A549 (cell line): ENCODE data around the gene SMG5. TPM values are rescaled to one million over a fixed set of nuclear protein-coding genes. Genes with fewer than 3 reads are reported as not detected.

ENCODE experiments used
- ATAC-seq, 2 experiments: fragments of 200-7000 bp in 1 of 2; fragments of >200 bp in 1 of 2; cut with Nextera tagmentation in 1 of 2; cut with Tn5 transposase in 1 of 2; 3 replicates each; pipeline versions ENCODE4 v1.8.0 to v1.9.1; 2018 to 2020; ENCODE audit warnings: mild to moderate bottlenecking in 1 of 2, moderate library complexity in 1 of 2
- CTCF ChIA-PET: fragments of 300-600 bp; sonication (Branson Sonifier 250); formaldehyde crosslinking; extraction: SDS; loops from one replicate; lab custom pipeline; 2021; ENCODE audit warnings: antibody characterized with exemption, inconsistent platforms; lab: Yijun Ruan, JAX
- POLR2A ChIA-PET: fragments of 350-600 bp; formaldehyde crosslinking; extraction: SDS; loops from one replicate; lab custom pipeline; 2021; ENCODE audit warnings: antibody characterized with exemption, inconsistent platforms; lab: Yijun Ruan, JAX
- DNase-seq, 2 experiments: peaks; one replicate each; pipeline versions ENCODE4 v3.0.0 to v3.0.0-alpha.2; 2011 to 2016; ENCODE audit warnings: low read depth in 1 of 2, low spot score in 1 of 2
- FAIRE-seq: peaks from 2 replicates; lab custom pipeline; 2011; peaks lifted over from hg19 to GRCh38; lab: Jason Lieb, UNC
- H3K27ac ChIP-seq, 2 experiments: fragments of >200 bp; sonication (Bioruptor Twin); formaldehyde crosslinking; 3 replicates each; pipeline ENCODE4 v1.5.1; 2016 to 2017
- H3K4me1 ChIP-seq: fragments of >200 bp; sonication (Bioruptor Twin); formaldehyde crosslinking; 3 replicates; pipeline ENCODE4 v1.6.1; 2016
- H3K4me2 ChIP-seq: fragments of >200 bp; sonication (Bioruptor Twin); formaldehyde crosslinking; 3 replicates; pipeline ENCODE4 v1.6.1; 2016
- H3K4me3 ChIP-seq: fragments of >200 bp; sonication (Bioruptor Twin); formaldehyde crosslinking; 3 replicates; pipeline ENCODE4 v1.5.1; 2016
- H3K9me3 ChIP-seq: fragments of >200 bp; sonication (Bioruptor Twin); formaldehyde crosslinking; 3 replicates; pipeline ENCODE4 v1.6.1; 2016
- CEBPB ChIP-seq, 2 experiments: fragments of >200 bp in 1 of 2; sonication (Bioruptor Twin) in 1 of 2; formaldehyde crosslinking in 1 of 2; IDR thresholded peaks; 2 replicates each; pipeline ENCODE4 v1.6.1; 2012 to 2016
- CHD2 ChIP-seq: fragments of 150-350 bp; IDR thresholded peaks from 2 replicates; pipeline ENCODE4 v1.6.1; 2014; ENCODE audit warnings: low read length; ENCODE audit not compliant: partially characterized antibody
- EHF ChIP-seq: fragments of 250-450 bp; sonication (Bioruptor Pico); IDR thresholded peaks from 2 replicates; pipeline ENCODE4 v1.5.0; 2020; ENCODE audit warnings: mild to moderate bottlenecking
- ESRRA ChIP-seq: fragments of 150-350 bp; IDR thresholded peaks from 2 replicates; pipeline ENCODE4 v1.6.1; 2014; ENCODE audit warnings: mild to moderate bottlenecking, low read length, borderline replicate concordance
- FOSB ChIP-seq: fragments of 250-450 bp; sonication (Bioruptor Pico); IDR thresholded peaks from 2 replicates; pipeline ENCODE4 v1.5.0; 2020; ENCODE audit warnings: mild to moderate bottlenecking, moderate library complexity
- FOXS1 ChIP-seq: fragments of 250-450 bp; sonication (Bioruptor Pico); IDR thresholded peaks from 2 replicates; pipeline ENCODE4 v1.5.0; 2020; ENCODE audit warnings: mild to moderate bottlenecking, moderate library complexity
- GATA3 ChIP-seq: IDR thresholded peaks from 2 replicates; pipeline ENCODE4 v1.6.1; 2012; ENCODE audit warnings: borderline replicate concordance
- HDAC2 ChIP-seq: fragments of 200-600 bp; sonication (generic); IDR thresholded peaks from 2 replicates; pipeline ENCODE4 v1.6.1; 2016
- HEYL ChIP-seq: fragments of 250-450 bp; sonication (Bioruptor Pico); IDR thresholded peaks from 2 replicates; pipeline ENCODE4 v1.8.0; 2021; ENCODE audit warnings: mild to moderate bottlenecking, moderate library complexity
- HOXA7 ChIP-seq: fragments of 250-450 bp; sonication (Bioruptor Pico); IDR thresholded peaks from 2 replicates; pipeline ENCODE4 v1.5.0; 2020; ENCODE audit warnings: mild to moderate bottlenecking, moderate library complexity
- HOXB5 ChIP-seq: fragments of 250-450 bp; sonication (Bioruptor Pico); IDR thresholded peaks from 2 replicates; pipeline ENCODE4 v1.5.0; 2020; ENCODE audit warnings: mild to moderate bottlenecking, moderate library complexity
- JUN ChIP-seq, 2 experiments: fragments of >200 bp; sonication (Bioruptor Twin); formaldehyde crosslinking; IDR thresholded peaks; 2 replicates in 1 of 2; 3 replicates in 1 of 2; pipeline ENCODE4 v1.6.1; 2016 to 2017
- JUNB ChIP-seq: fragments of >200 bp; sonication (Bioruptor Twin); formaldehyde crosslinking; IDR thresholded peaks from 2 replicates; pipeline ENCODE4 v1.6.1; 2016
- MAFK ChIP-seq: fragments of 450-650 bp; IDR thresholded peaks from 2 replicates; pipeline ENCODE4 v1.6.1; 2014; ENCODE audit not compliant: partially characterized antibody
- NPAS2 ChIP-seq: fragments of 250-450 bp; sonication (Bioruptor Pico); IDR thresholded peaks from 2 replicates; pipeline ENCODE4 v1.8.0; 2022; ENCODE audit warnings: mild to moderate bottlenecking, moderate library complexity, borderline replicate concordance
- NR3C1 ChIP-seq: fragments of >200 bp; sonication (Bioruptor Twin); formaldehyde crosslinking; IDR thresholded peaks from 3 replicates; pipeline ENCODE4 v1.6.1; 2017
- PHF8 ChIP-seq: fragments of 200-600 bp; sonication (generic); IDR thresholded peaks from 2 replicates; pipeline ENCODE4 v1.6.1; 2016; ENCODE audit warnings: low read depth, mild to moderate bottlenecking, antibody characterized with exemption, moderate library complexity, borderline replicate concordance
- POLR2A ChIP-seq: IDR thresholded peaks from 2 replicates; pipeline ENCODE4 v1.6.1; 2012; ENCODE audit warnings: mild to moderate bottlenecking, low read length
- RAD21 ChIP-seq, 2 experiments: fragments of >200 bp in 1 of 2; sonication (Bioruptor Twin) in 1 of 2; formaldehyde crosslinking in 1 of 2; IDR thresholded peaks in 1 of 2; conservative IDR thresholded peaks in 1 of 2; 2 replicates in 1 of 2; 3 replicates in 1 of 2; pipeline ENCODE4 v1.6.1; 2012 to 2018; ENCODE audit warnings: inconsistent platforms in 1 of 2
- RARB ChIP-seq: fragments of 250-450 bp; sonication (Bioruptor Pico); IDR thresholded peaks from 2 replicates; pipeline ENCODE4 v1.8.0; 2021; ENCODE audit warnings: mild to moderate bottlenecking, moderate library complexity
- RCOR1 ChIP-seq: fragments of 150-350 bp; IDR thresholded peaks from 2 replicates; pipeline ENCODE4 v1.6.1; 2014; ENCODE audit warnings: antibody characterized with exemption, low read length, low read depth
- TFCP2L1 ChIP-seq: fragments of 250-450 bp; sonication (Bioruptor Pico); IDR thresholded peaks from 2 replicates; pipeline ENCODE4 v1.5.0; 2021; ENCODE audit warnings: mild to moderate bottlenecking
- USF2 ChIP-seq: fragments of 450-650 bp; IDR thresholded peaks from 2 replicates; pipeline ENCODE4 v1.6.1; 2014; ENCODE audit warnings: antibody characterized with exemption
- ZFP36 ChIP-seq: fragments of 450-650 bp; IDR thresholded peaks from 2 replicates; pipeline ENCODE4 v1.6.1; 2014; ENCODE audit warnings: borderline replicate concordance; ENCODE audit not compliant: partially characterized antibody
- WGBS: methylation state at CpG from one replicate; pipeline ENCODE4 v1.1.6; 2017; ENCODE audit errors: missing lambda C conversion rate; 5-methylcytosine and 5-hydroxymethylcytosine counted together
- polyA plus RNA-seq, 4 experiments: library from polyadenylated mRNA; depleted of rRNA in 3 of 4; stranded (reverse); fragments of >200 nt; fragmentation: RNase III in 1 of 4; extraction: RNeasy Plus Mini Kit Qiagen cat#74134 plus additional on column Dnase treatment in 1 of 4; gene quantifications; 2 replicates in 3 of 4; 3 replicates in 1 of 4; pipeline ENCODE4 v1.2.3, GENCODE V29; 2011 to 2017
- TF ChIP-seq, protein P1 (sequence below): IDR thresholded peaks from 2 replicates; pipeline ENCODE4 v1.6.1; 2012
- TF ChIP-seq, protein P2 (sequence below): fragments of >200 bp; sonication (Bioruptor Twin); formaldehyde crosslinking; IDR thresholded peaks from 3 replicates; pipeline ENCODE4 v1.5.1; 2016
- TF ChIP-seq, protein P3 (sequence below): fragments of 250-450 bp; sonication (Bioruptor Pico); IDR thresholded peaks from 2 replicates; pipeline ENCODE4 v1.5.0; 2020; ENCODE audit warnings: low read depth, mild to moderate bottlenecking, moderate library complexity
- TF ChIP-seq, protein P4 (sequence below): fragments of 250-450 bp; sonication (Bioruptor Pico); IDR thresholded peaks from 2 replicates; pipeline ENCODE4 v1.5.0; 2021; ENCODE audit warnings: mild to moderate bottlenecking, moderate library complexity, borderline replicate concordance

Gene SMG5
- polyA plus RNA-seq, 2 of the 4 experiments (the other 2 are of a cell fraction), result 25.6 to 48.7 TPM

DNA sequence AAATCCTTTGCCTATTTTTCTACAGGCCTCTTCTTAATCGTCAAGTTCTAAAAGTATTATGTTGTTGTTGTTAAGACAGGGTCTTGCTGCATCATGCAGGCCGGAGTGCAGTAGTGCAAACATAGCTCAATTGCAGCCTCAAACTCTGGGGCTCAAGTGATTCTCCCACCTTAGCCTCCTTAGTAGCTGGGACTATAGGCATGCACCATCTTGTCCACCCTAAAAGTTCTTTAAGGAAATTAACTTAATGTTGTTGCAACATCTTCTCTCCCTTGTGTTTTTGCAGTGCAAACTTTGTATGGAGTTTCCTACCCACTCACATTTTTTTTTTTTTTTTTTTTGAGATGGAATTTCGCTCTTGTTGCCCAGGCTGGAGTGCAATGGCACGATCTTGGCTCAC, 20.6 kb upstream of the SMG5 start:
- POLR2A ChIA-PET, result no interaction called here
- DNase-seq (no peak), FAIRE-seq (no peak), ATAC-seq (no peak)
- WGBS, result 97% methylated on average over 4 of the region's 4 CpGs
- H3K4me2 ChIP-seq, result no peak overlapping the region
- TF ChIP-seq FOXS1 (CRISPR knock-in tag), result no peak
- no peak for TF ChIP-seq JUN (IDR thresholded peaks at IDR 0.05)
- TF ChIP-seq HOXB5 (CRISPR knock-in tag), result no peak
- TF ChIP-seq FOSB (CRISPR knock-in tag), result no peak
- TF ChIP-seq, protein P1, sequence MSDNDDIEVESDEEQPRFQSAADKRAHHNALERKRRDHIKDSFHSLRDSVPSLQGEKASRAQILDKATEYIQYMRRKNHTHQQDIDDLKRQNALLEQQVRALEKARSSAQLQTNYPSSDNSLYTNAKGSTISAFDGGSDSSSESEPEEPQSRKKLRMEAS, result no peak
- no peak for TF ChIP-seq HDAC2
- no peak for TF ChIP-seq RARB
- TF ChIP-seq GATA3, result no peak
- TF ChIP-seq ZFP36, result no peak
- TF ChIP-seq NPAS2 (CRISPR knock-in tag), result no peak
- no peak for TF ChIP-seq JUNB
- no peak overlapping the region for H3K27ac ChIP-seq
- H3K4me3 ChIP-seq, result no peak overlapping the region
- no peaks in the 10 kb centered on the region for H3K4me1 ChIP-seq
- CTCF ChIA-PET, result interaction anchor here (1.0 to 1.9 kb wide), 2 partner anchors 13 to 15 kb away, joined by 3 to 5 read pairs; no protein-coding TSS in a partner anchor
- no peaks in the 10 kb centered on the region for H3K9me3 ChIP-seq

- Histone ChIP-seq H3K27ac (no peak within 1 kb of the TSS), H3K4me1 (peaks cover 4% of the 10 kb centered on the region; the same call in 1 of the 3 replicates), H3K4me2 (no peak within 1 kb of the TSS), H3K4me3 (no peak within 1 kb of the TSS), H3K9me3 (no peaks in the 10 kb centered on the region)
- ChIA-PET POLR2A (no interaction called here), CTCF (interaction anchor here (0.6 to 1.8 kb wide), 6 partner anchors 9 to 1048 kb away, joined by 3 to 10 read pairs (median 4); no protein-coding TSS in a partner anchor)
- TF ChIP-seq ESRRA (no peak), CEBPB (IDR thresholded peaks at IDR 0.05) (no peak), HEYL (no peak), FOXS1 (CRISPR knock-in tag) (no peak), TFCP2L1 (no peak), RCOR1 (no peak), POLR2A (no peak), PHF8 (no peak)
- ATAC-seq (0 out of 6 replicates have a peak, but pooled peaks of 1 of the 2 experiments have one; percentile 11), DNase-seq (no peak), FAIRE-seq (no peak)
- WGBS, result 94% methylated on average over 15 of the region's 19 CpGs
These were observed 16.3 kb upstream of the SMG5 start, which contains the start of gene VHLL for GRCh38 chr1:156298852-156299357. TSS of gene VHLL (minus strand) at chr1:156299307. CDS start at chr1:156299189, 118 bp downstream.

DNA sequence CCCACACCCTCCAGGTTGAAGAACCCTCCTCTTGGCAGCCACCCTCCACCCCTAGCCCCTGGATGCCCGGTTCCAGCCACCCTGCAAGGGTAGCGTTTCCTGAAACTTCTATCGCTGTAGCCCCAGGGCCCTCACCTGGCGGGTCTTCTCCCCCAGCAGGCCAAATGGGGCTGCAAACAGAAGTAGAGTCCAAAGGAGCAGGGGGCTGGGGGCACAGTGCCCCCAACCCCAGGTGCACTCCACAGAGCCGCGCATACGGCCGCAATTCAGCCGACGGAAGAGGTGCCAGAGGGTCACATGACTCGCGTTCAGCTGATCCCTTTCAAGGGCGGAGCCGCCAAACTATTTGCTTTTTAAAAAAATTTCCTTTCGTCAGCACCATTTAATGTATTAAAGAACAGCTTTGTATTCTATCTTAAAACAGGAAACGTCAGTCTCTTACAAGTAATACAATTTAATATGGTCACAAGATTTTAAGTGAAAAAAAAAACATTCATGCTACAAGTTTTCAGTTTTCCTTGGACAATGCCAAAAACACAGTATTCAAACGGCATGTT, 12.8 kb upstream of the SMG5 start, which contains the start of gene GLMP:
TSS of gene GLMP (minus strand) at position 289 of the 557 bp plus-strand sequence. CDS start at position 255, 34 bp downstream.
- WGBS, result under 1% methylated on average over 15 of the region's 17 CpGs
- peak within 1 kb of the TSS; percentile 80 for H3K4me2 ChIP-seq
- peak within 1 kb of the TSS; percentile 80 to 89 for H3K27ac ChIP-seq
- ChIA-PET CTCF (interaction anchor here (0.6 kb wide), 1 partner anchor 154 kb away, joined by 3 read pairs; no protein-coding TSS in a partner anchor), POLR2A (interaction anchor here (0.7 to 3.2 kb wide), 2 partner anchors 9 to 12 kb away, joined by 4 to 16 read pairs; partner anchors contain the start of genes SMG5 and TMEM79)
- no peak for FAIRE-seq
- peaks cover 4% of the 10 kb centered on the region; the same call in 2 of the 3 replicates for H3K4me1 ChIP-seq
- peak within 1 kb of the TSS; percentile 71 for H3K4me3 ChIP-seq
- ATAC-seq, result peak; percentile 62 to 68
- H3K9me3 ChIP-seq, result no peaks in the 10 kb centered on the region
- DNase-seq, result peak; percentile 64 to 66
- no peak for TF ChIP-seq RAD21 (conservative IDR thresholded peaks at IDR 0.05 in 1 of 2, IDR thresholded peaks at IDR 0.05 in 1 of 2)
- TF ChIP-seq MAFK, result peak; percentile 64
- no peak for TF ChIP-seq EHF (CRISPR knock-in tag)
- TF ChIP-seq POLR2A, result peak; percentile 62
- TF ChIP-seq, protein P2, sequence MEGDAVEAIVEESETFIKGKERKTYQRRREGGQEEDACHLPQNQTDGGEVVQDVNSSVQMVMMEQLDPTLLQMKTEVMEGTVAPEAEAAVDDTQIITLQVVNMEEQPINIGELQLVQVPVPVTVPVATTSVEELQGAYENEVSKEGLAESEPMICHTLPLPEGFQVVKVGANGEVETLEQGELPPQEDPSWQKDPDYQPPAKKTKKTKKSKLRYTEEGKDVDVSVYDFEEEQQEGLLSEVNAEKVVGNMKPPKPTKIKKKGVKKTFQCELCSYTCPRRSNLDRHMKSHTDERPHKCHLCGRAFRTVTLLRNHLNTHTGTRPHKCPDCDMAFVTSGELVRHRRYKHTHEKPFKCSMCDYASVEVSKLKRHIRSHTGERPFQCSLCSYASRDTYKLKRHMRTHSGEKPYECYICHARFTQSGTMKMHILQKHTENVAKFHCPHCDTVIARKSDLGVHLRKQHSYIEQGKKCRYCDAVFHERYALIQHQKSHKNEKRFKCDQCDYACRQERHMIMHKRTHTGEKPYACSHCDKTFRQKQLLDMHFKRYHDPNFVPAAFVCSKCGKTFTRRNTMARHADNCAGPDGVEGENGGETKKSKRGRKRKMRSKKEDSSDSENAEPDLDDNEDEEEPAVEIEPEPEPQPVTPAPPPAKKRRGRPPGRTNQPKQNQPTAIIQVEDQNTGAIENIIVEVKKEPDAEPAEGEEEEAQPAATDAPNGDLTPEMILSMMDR, result no peak
- TF ChIP-seq, protein P3, sequence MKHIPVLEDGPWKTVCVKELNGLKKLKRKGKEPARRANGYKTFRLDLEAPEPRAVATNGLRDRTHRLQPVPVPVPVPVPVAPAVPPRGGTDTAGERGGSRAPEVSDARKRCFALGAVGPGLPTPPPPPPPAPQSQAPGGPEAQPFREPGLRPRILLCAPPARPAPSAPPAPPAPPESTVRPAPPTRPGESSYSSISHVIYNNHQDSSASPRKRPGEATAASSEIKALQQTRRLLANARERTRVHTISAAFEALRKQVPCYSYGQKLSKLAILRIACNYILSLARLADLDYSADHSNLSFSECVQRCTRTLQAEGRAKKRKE (CRISPR knock-in tag), result no peak
- no peak for TF ChIP-seq CHD2
- TF ChIP-seq TFCP2L1, result no peak
- TF ChIP-seq RARB, result no peak
- no peak for TF ChIP-seq NR3C1
- peak; percentile 95 for TF ChIP-seq USF2
- TF ChIP-seq, protein P4, sequence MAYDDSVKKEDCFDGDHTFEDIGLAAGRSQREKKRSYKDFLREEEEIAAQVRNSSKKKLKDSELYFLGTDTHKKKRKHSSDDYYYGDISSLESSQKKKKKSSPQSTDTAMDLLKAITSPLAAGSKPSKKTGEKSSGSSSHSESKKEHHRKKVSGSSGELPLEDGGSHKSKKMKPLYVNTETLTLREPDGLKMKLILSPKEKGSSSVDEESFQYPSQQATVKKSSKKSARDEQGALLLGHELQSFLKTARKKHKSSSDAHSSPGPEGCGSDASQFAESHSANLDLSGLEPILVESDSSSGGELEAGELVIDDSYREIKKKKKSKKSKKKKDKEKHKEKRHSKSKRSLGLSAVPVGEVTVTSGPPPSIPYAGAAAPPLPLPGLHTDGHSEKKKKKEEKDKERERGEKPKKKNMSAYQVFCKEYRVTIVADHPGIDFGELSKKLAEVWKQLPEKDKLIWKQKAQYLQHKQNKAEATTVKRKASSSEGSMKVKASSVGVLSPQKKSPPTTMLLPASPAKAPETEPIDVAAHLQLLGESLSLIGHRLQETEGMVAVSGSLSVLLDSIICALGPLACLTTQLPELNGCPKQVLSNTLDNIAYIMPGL (CRISPR knock-in tag), result no peak
- no peak for TF ChIP-seq ZFP36
- TF ChIP-seq CEBPB (IDR thresholded peaks at IDR 0.05), result no peak
- no peak for TF ChIP-seq FOXS1 (CRISPR knock-in tag)
- no peak for TF ChIP-seq HOXA7 (CRISPR knock-in tag)
- no peak for TF ChIP-seq HEYL
